Tibial artery (tissue), 4 donors: ENCODE results near the gene SULT2B1.

Experiments
- DNase-seq, 2 donors: peaks; one replicate each; pipeline ENCODE4 v3.0.0-alpha.2; 2019
- H3K27ac ChIP-seq, 2 donors: fragments of 200-600 bp; sonication (generic) in 1 of 2; 1 replicate in 1 of 2; 2 replicates in 1 of 2; pipeline ENCODE4 v1.5.1; 2018 to 2019; ENCODE audit warnings: mild to moderate bottlenecking in 1 of 2
- H3K27me3 ChIP-seq, 2 donors: fragments of 200-600 bp; sonication (generic) in 1 of 2; one replicate each; pipeline versions ENCODE4 v1.5.1 to v1.6.0; 2016 to 2019
- H3K36me3 ChIP-seq, 3 donors: fragments of 200-600 bp; sonication (generic) in 2 of 3; one replicate each; pipeline ENCODE4 v1.5.1; 2016 to 2019; ENCODE audit warnings: mild to moderate bottlenecking in 2 of 3
- H3K4me1 ChIP-seq, 4 donors: fragments of 200-600 bp; sonication (generic) in 2 of 4; 1 replicate in 3 of 4; 2 replicates in 1 of 4; pipeline ENCODE4 v1.5.1; 2016 to 2019
- H3K4me3 ChIP-seq, 2 donors: fragments of 200-600 bp; sonication (generic) in 1 of 2; 1 replicate in 1 of 2; 2 replicates in 1 of 2; pipeline ENCODE4 v1.5.1; 2018 to 2019; ENCODE audit warnings: mild to moderate bottlenecking in 2 of 2
- H3K9me3 ChIP-seq, 3 donors: fragments of 200-600 bp; sonication (generic) in 1 of 3; one replicate each; pipeline ENCODE4 v1.5.1; 2016 to 2019
- CTCF ChIP-seq, 2 experiments: fragments of 200-600 bp in 1 of 2; fragments of 450-650 bp in 1 of 2; IDR thresholded peaks; one replicate each; pipeline ENCODE4 v1.5.1; 2017 to 2019; ENCODE audit warnings: antibody characterized with exemption in 2 of 2, mild to moderate bottlenecking in 1 of 2, moderate library complexity in 1 of 2
- intact Hi-C: fragments of 100-400 bp; cut with DNase I; formaldehyde crosslinking; loops from one replicate; pipeline ENCODE4 v1.15.0; 2023; ENCODE audit warnings: low total_unique reads

Gene SULT2B1

GRCh38 chr19:48638831-48639381, 86.9 kb downstream of the SULT2B1 start:
- peak overlapping the region; percentile 91 to 96 for H3K27ac ChIP-seq
- H3K4me3 ChIP-seq: peak overlapping the region; percentile 73 to 75
- H3K4me1 ChIP-seq: peaks cover 5 to 39% (median 31%) of the 10 kb centered on the region in 4 donors
- no peaks in the 10 kb centered on the region for H3K27me3 ChIP-seq
- no peaks in the 10 kb centered on the region for H3K36me3 ChIP-seq
- no peaks in the 10 kb centered on the region for H3K9me3 ChIP-seq
- intact Hi-C loops: no loop called here
- DNase-seq: peak in 1 of 2 donors; percentile 73
- no peak for TF ChIP-seq CTCF (IDR thresholded peaks at IDR 0.05)

GRCh38 chr19:48639483-48640375, 87.8 kb downstream of the SULT2B1 start:
- Histone ChIP-seq H3K4me1 (peaks cover 5 to 33% (median 29%) of the 10 kb centered on the region in 4 donors), H3K4me3 (no peak overlapping the region), H3K36me3 (no peaks in the 10 kb centered on the region), H3K27me3 (no peaks in the 10 kb centered on the region), H3K27ac (no peak overlapping the region), H3K9me3 (no peaks in the 10 kb centered on the region)
- TF ChIP-seq CTCF (IDR thresholded peaks at IDR 0.05): no peak
- intact Hi-C loops: loop anchor here (10.0 kb wide), 2 partner anchors 195 to 355 kb away; partner anchors contain the start of genes GYS1, HSD17B14 and RUVBL2
- no peak for DNase-seq

GRCh38 chr19:48641850-48642249, 89.9 kb downstream of the SULT2B1 start:
- DNase-seq: no peak
- Histone ChIP-seq H3K4me1 (peaks cover 12 to 31% (median 26%) of the 10 kb centered on the region in 4 donors), H3K27me3 (no peaks in the 10 kb centered on the region), H3K9me3 (no peaks in the 10 kb centered on the region), H3K27ac (no peak overlapping the region), H3K36me3 (no peaks in the 10 kb centered on the region), H3K4me3 (no peak overlapping the region)
- intact Hi-C loops: loop anchor here (10.0 kb wide), 2 partner anchors 193 to 353 kb away; partner anchors contain the start of genes GYS1, HSD17B14 and RUVBL2
- no peak for TF ChIP-seq CTCF (IDR thresholded peaks at IDR 0.05)

GRCh38 chr19:48642862-48643261, 90.9 kb downstream of the SULT2B1 start:
- Histone ChIP-seq H3K9me3 (no peaks in the 10 kb centered on the region), H3K27me3 (no peaks in the 10 kb centered on the region), H3K36me3 (no peaks in the 10 kb centered on the region), H3K27ac (no peak overlapping the region), H3K4me1 (peaks cover 12 to 27% (median 23%) of the 10 kb centered on the region in 4 donors), H3K4me3 (no peak overlapping the region)
- TF ChIP-seq CTCF (IDR thresholded peaks at IDR 0.05): no peak
- intact Hi-C loops: loop anchor here (10.0 kb wide), 2 partner anchors 192 to 352 kb away; partner anchors contain the start of genes GYS1, HSD17B14 and RUVBL2
- no peak for DNase-seq

- Histone ChIP-seq H3K9me3 (no peaks in the 10 kb centered on the region), H3K27ac (no peak overlapping the region), H3K36me3 (no peaks in the 10 kb centered on the region), H3K4me1 (peaks cover 7 to 19% (median 17%) of the 10 kb centered on the region in 4 donors), H3K27me3 (no peaks in the 10 kb centered on the region), H3K4me3 (peak overlapping the region; percentile 57 to 64)
- intact Hi-C loops: loop anchor here (10.0 kb wide), 2 partner anchors 190 to 350 kb away; partner anchors contain the start of genes GYS1, HSD17B14 and RUVBL2
- TF ChIP-seq CTCF (IDR thresholded peaks at IDR 0.05): no peak
- no peak for DNase-seq
Measured at GRCh38 chr19:48644355-48644754, 92.4 kb downstream of the SULT2B1 start.
